Keratinocyte (primary cell): ENCODE measurements around the gene ACYP2. TPM values are rescaled to one million over a fixed set of nuclear protein-coding genes. Genes with fewer than 3 reads are reported as not detected.

Experiments used
- DNase-seq: peaks from one replicate; pipeline ENCODE4 v3.0.0-alpha.2; 2011; ENCODE audit warnings: low read depth, missing footprints, low spot score
- FAIRE-seq: peaks from 2 replicates; lab custom pipeline; 2011; peaks lifted over from hg19 to GRCh38; lab: Jason Lieb, UNC
- H2AFZ ChIP-seq: 2 replicates; pipeline ENCODE4 v1.6.0; 2012; ENCODE audit warnings: low read length, control low read depth, inconsistent platforms; ENCODE audit not compliant: control insufficient read depth
- H3K27ac ChIP-seq: 2 replicates; pipeline ENCODE4 v1.5.1; 2011; ENCODE audit warnings: low read length; ENCODE audit not compliant: control insufficient read depth, insufficient read depth
- H3K27me3 ChIP-seq: 3 replicates; pipeline ENCODE4 v1.6.0; 2011; ENCODE audit warnings: low read length; ENCODE audit not compliant: control insufficient read depth, insufficient read depth; ENCODE audit errors: extremely low read depth
- H3K36me3 ChIP-seq, 2 experiments: 2 replicates in 1 of 2; 3 replicates in 1 of 2; pipeline ENCODE4 v1.5.1; 2011; ENCODE audit warnings: low read length in 2 of 2, mild to moderate bottlenecking in 1 of 2; ENCODE audit not compliant: control insufficient read depth in 2 of 2, insufficient read depth in 2 of 2; ENCODE audit errors: extremely low read depth in 1 of 2
- H3K4me1 ChIP-seq: 3 replicates; pipeline ENCODE4 v1.5.1; 2011; ENCODE audit warnings: low read length; ENCODE audit not compliant: control insufficient read depth, insufficient read depth; ENCODE audit errors: extremely low read depth
- H3K4me2 ChIP-seq: 3 replicates; pipeline ENCODE4 v1.6.0; 2011; ENCODE audit warnings: low read depth, low read length; ENCODE audit not compliant: control insufficient read depth, insufficient read depth; ENCODE audit errors: extremely low read depth
- H3K4me3 ChIP-seq, 3 experiments: fragments of 200-600 bp in 1 of 3; sonication (generic) in 1 of 3; 2 replicates in 2 of 3; 3 replicates in 1 of 3; pipeline ENCODE4 v1.5.1; 2011 to 2016; ENCODE audit warnings: low read length in 3 of 3, mild to moderate bottlenecking in 3 of 3, control low read depth in 2 of 3, inconsistent platforms in 1 of 3, low read depth in 1 of 3, mixed read lengths in 1 of 3, mixed run types in 1 of 3, moderate library complexity in 1 of 3; ENCODE audit not compliant: control insufficient read depth in 2 of 3, insufficient read depth in 2 of 3; ENCODE audit errors: extremely low read depth in 1 of 3
- H3K79me2 ChIP-seq: 2 replicates; pipeline ENCODE4 v1.6.0; 2012; ENCODE audit warnings: low read length; ENCODE audit not compliant: control insufficient read depth, insufficient read depth
- H3K9ac ChIP-seq: 3 replicates; pipeline ENCODE4 v1.6.0; 2011; ENCODE audit warnings: low read length; ENCODE audit not compliant: control insufficient read depth, insufficient read depth; ENCODE audit errors: extremely low read depth
- H3K9me1 ChIP-seq: 3 replicates; pipeline ENCODE4 v1.6.0; 2011; ENCODE audit warnings: low read length; ENCODE audit not compliant: control insufficient read depth, insufficient read depth; ENCODE audit errors: extremely low read depth
- H3K9me3 ChIP-seq: 2 replicates; pipeline ENCODE4 v1.5.1; 2012; ENCODE audit warnings: low read depth, low read length; ENCODE audit not compliant: control insufficient read depth
- H4K20me1 ChIP-seq: 3 replicates; pipeline ENCODE4 v1.6.0; 2011; ENCODE audit warnings: low read length; ENCODE audit not compliant: control insufficient read depth, insufficient read depth; ENCODE audit errors: extremely low read depth
- EZH2 ChIP-seq: IDR thresholded peaks from one replicate; pipeline ENCODE4 v1.6.1; 2012; ENCODE audit warnings: inconsistent platforms, mild to moderate bottlenecking, low read length, moderate library complexity
- dilution Hi-C: fragments of 300-500 bp; cut with MboI; formaldehyde crosslinking; loops from one replicate; pipeline ENCODE4 v1.7.0; 2020; ENCODE audit warnings: low sequenced_read_pairs; ENCODE audit not compliant: extremely low pct_ligation_motif_present
- polyA plus RNA-seq, 5 experiments: library from polyadenylated mRNA; depleted of rRNA in 3 of 5; stranded (reverse) in 3 of 5; stranded (forward) in 1 of 5; unstranded in 1 of 5; fragments of >200 nt; gene quantifications; 1 replicate in 1 of 5; 2 replicates in 3 of 5; 3 replicates in 1 of 5; pipeline versions ENCODE4 v1.2.1 to v1.2.3, GENCODE V29; 2011 to 2012; ENCODE audit warnings: missing spikeins in 2 of 5, low read depth in 1 of 5, low replicate concordance in 1 of 5
- TF ChIP-seq, protein P1 (sequence below), 3 experiments: IDR thresholded peaks in 1 of 3; conservative IDR thresholded peaks in 1 of 3; optimal IDR thresholded peaks in 1 of 3; 2 replicates in 2 of 3; 3 replicates in 1 of 3; pipeline versions ENCODE3 to v1.5.1; 2011; ENCODE audit warnings: low read length in 3 of 3, mild to moderate bottlenecking in 3 of 3, moderate library complexity in 2 of 3, control low read depth in 1 of 3, inconsistent platforms in 1 of 3; ENCODE audit not compliant: insufficient read depth in 2 of 3; ENCODE audit errors: extremely low read depth in 1 of 3

The ACYP2 gene
- polyA plus RNA-seq, 1 donor (not counting 4 experiments of a cell fraction or from before 2014, with no cell fraction given) = 8.7 TPM

DNA sequence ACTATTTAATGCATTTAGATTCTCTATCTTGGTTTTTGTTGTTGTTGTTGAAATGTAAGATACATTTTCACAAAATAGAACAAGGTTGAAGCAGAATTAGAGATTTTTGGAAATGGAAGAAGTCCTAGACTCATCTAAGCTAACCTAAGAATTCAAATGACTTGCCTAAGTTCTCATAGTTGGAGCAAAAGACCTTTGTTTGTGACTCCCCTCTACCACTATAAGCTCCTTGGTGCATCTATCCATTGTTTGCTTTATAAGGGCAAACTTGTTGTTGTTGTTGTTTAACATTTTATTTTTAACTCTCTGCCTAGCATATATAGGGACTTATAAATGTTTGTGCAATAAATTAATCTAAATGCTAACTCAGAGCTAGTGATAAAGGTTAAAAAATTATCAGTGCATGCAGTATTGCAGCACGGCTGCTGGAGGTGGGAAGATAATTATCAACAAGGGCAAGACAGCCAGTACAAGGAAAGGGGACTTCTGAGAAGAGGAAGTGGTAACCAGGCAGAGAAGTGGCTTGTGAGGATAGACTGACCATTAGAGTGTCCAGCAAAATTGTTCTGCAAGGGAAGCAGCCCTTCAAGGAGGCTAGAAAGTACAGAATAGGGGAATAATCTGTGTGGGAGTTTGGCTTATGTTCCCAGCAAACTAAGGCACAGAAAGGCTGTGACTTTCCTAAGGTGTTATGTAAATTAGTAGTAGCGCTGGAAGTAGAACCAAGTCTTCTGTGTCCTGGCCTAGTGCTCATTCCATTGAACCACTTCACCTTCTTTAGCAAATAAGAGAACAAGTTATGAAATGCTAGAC, 38.1 kb upstream of the ACYP2 start:
- H4K20me1 ChIP-seq = no peaks in the 10 kb centered on the region
- no peak for DNase-seq
- no peaks in the 10 kb centered on the region for H3K79me2 ChIP-seq
- H2AFZ ChIP-seq = no peak overlapping the region
- H3K36me3 ChIP-seq = peaks cover 0 to 1% of the 10 kb centered on the region in 2 experiments
- no peak for FAIRE-seq
- no peak overlapping the region for H3K4me2 ChIP-seq
- H3K27me3 ChIP-seq = no peaks in the 10 kb centered on the region
- H3K4me3 ChIP-seq = no peak overlapping the region
- dilution Hi-C loops = no loop called here
- peaks cover 14% of the 10 kb centered on the region for H3K4me1 ChIP-seq
- TF ChIP-seq, protein P1, sequence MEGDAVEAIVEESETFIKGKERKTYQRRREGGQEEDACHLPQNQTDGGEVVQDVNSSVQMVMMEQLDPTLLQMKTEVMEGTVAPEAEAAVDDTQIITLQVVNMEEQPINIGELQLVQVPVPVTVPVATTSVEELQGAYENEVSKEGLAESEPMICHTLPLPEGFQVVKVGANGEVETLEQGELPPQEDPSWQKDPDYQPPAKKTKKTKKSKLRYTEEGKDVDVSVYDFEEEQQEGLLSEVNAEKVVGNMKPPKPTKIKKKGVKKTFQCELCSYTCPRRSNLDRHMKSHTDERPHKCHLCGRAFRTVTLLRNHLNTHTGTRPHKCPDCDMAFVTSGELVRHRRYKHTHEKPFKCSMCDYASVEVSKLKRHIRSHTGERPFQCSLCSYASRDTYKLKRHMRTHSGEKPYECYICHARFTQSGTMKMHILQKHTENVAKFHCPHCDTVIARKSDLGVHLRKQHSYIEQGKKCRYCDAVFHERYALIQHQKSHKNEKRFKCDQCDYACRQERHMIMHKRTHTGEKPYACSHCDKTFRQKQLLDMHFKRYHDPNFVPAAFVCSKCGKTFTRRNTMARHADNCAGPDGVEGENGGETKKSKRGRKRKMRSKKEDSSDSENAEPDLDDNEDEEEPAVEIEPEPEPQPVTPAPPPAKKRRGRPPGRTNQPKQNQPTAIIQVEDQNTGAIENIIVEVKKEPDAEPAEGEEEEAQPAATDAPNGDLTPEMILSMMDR (optimal IDR thresholded peaks at IDR 0.05 in 1 of 3, IDR thresholded peaks at IDR 0.05 in 1 of 3, conservative IDR thresholded peaks at IDR 0.05 in 1 of 3; ENCODE audit: extremely low read depth in 1 of 3, insufficient read depth in 2 of 3, low read length in 3 of 3) = no peak
- TF ChIP-seq EZH2 = no peak
- H3K27ac ChIP-seq = no peak overlapping the region
- H3K9me1 ChIP-seq = no peaks in the 10 kb centered on the region
- H3K9ac ChIP-seq = no peak overlapping the region
- no peaks in the 10 kb centered on the region for H3K9me3 ChIP-seq

DNA sequence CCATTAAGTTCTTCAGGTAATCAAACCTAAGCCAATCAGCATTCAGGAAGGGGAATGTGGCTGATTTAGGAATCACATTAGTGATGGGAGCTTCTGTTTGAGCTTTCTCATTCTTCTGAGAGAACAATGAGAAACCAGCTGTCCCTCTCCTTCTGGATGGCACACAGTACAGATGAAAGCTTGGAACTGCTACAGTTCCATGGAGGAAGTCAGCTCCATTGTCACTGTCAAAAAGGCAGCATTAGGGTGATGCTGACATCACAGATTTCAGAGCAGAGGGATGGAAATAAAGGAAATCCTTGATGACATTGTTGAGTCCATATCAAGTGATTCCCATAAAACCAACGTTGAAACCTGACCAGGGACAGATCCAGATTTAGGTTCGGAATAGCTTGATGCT, 36.1 kb upstream of the ACYP2 start:
- DNase-seq (no peak), FAIRE-seq (no peak)
- no peak overlapping the region for H3K27ac ChIP-seq
- H3K27me3 ChIP-seq = no peaks in the 10 kb centered on the region
- TF ChIP-seq, protein P1 (optimal IDR thresholded peaks at IDR 0.05 in 1 of 3, IDR thresholded peaks at IDR 0.05 in 1 of 3, conservative IDR thresholded peaks at IDR 0.05 in 1 of 3; ENCODE audit: extremely low read depth in 1 of 3, insufficient read depth in 2 of 3, low read length in 3 of 3) = no peak
- TF ChIP-seq EZH2 = no peak
- no peak overlapping the region for H2AFZ ChIP-seq
- no peak overlapping the region for H3K4me3 ChIP-seq
- H3K36me3 ChIP-seq = peaks cover 0 to 1% of the 10 kb centered on the region in 2 experiments
- H3K79me2 ChIP-seq = no peaks in the 10 kb centered on the region
- no peaks in the 10 kb centered on the region for H3K9me3 ChIP-seq
- dilution Hi-C loops = no loop called here
- no peak overlapping the region for H3K9ac ChIP-seq
- no peak overlapping the region for H3K4me2 ChIP-seq
- no peaks in the 10 kb centered on the region for H4K20me1 ChIP-seq
- no peaks in the 10 kb centered on the region for H3K9me1 ChIP-seq
- H3K4me1 ChIP-seq = peaks cover 7% of the 10 kb centered on the region
